Nephron (organoid): ENCODE data around the gene WFS1.

Source experiments
- H3K27ac Mint-ChIP-seq, 3 experiments: 2 replicates each; pipeline ENCODE4 v1.8.0; 2020; ENCODE audit warnings: mixed read lengths in 3 of 3, mild to moderate bottlenecking in 2 of 3, moderate library complexity in 1 of 3
- H3K27me3 Mint-ChIP-seq: 2 replicates; pipeline ENCODE4 v1.8.0; 2021; ENCODE audit warnings: low read depth, mild to moderate bottlenecking, moderate library complexity, mixed read lengths
- H3K36me3 Mint-ChIP-seq: 2 replicates; pipeline ENCODE4 v1.8.0; 2020; ENCODE audit warnings: low read depth, mixed read lengths
- H3K4me1 Mint-ChIP-seq: 2 replicates; pipeline ENCODE4 v1.8.0; 2020; ENCODE audit warnings: mixed read lengths
- H3K4me3 Mint-ChIP-seq, 3 experiments: 2 replicates each; pipeline ENCODE4 v1.8.0; 2020; ENCODE audit warnings: mild to moderate bottlenecking in 3 of 3, mixed read lengths in 3 of 3, moderate library complexity in 2 of 3
- H3K9me3 Mint-ChIP-seq: 2 replicates; pipeline ENCODE4 v1.8.0; 2020; ENCODE audit warnings: mixed read lengths
- TF ChIP-seq, protein P1 (sequence below), 3 experiments: fragments of 200-600 bp; sonication (generic); IDR thresholded peaks; one replicate each; pipeline ENCODE4 v1.5.0; 2021; ENCODE audit warnings: antibody characterized with exemption in 3 of 3; ENCODE audit not compliant: unreplicated experiment in 3 of 3

Gene WFS1

DNA sequence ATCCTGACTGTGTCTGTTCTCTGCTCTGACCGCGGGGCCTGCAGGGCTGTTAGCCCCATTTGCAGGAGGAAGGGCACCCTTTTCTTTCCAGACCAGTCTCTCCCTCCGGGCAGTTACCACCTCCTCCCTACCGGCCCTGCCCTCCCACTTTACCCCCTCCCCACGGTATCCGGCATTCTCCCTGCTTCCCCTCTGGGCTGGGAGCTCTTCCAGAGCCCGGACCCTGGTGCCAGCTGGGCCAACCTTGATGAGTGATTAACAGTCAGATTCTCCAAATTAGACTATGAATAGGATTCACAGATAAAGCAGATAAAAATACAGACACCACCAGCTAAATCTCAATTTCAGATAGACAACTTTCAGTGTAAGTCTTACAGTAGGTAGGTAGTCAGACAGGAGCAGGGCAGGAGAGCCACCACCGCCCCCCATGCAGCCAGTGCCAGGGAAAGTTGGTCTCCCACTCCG is 23.4 kb upstream of the WFS1 start:
- peaks cover 85% of the 10 kb centered on the region for H3K27me3 Mint-ChIP-seq
- no peak overlapping the region for H3K27ac Mint-ChIP-seq
- no peaks in the 10 kb centered on the region for H3K36me3 Mint-ChIP-seq
- TF ChIP-seq, protein P1, sequence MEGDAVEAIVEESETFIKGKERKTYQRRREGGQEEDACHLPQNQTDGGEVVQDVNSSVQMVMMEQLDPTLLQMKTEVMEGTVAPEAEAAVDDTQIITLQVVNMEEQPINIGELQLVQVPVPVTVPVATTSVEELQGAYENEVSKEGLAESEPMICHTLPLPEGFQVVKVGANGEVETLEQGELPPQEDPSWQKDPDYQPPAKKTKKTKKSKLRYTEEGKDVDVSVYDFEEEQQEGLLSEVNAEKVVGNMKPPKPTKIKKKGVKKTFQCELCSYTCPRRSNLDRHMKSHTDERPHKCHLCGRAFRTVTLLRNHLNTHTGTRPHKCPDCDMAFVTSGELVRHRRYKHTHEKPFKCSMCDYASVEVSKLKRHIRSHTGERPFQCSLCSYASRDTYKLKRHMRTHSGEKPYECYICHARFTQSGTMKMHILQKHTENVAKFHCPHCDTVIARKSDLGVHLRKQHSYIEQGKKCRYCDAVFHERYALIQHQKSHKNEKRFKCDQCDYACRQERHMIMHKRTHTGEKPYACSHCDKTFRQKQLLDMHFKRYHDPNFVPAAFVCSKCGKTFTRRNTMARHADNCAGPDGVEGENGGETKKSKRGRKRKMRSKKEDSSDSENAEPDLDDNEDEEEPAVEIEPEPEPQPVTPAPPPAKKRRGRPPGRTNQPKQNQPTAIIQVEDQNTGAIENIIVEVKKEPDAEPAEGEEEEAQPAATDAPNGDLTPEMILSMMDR (IDR thresholded peaks at IDR 0.05; ENCODE audit: unreplicated experiment in 3 of 3): no peak
- no peak overlapping the region for H3K4me3 Mint-ChIP-seq
- peaks cover 4% of the 10 kb centered on the region for H3K9me3 Mint-ChIP-seq
- H3K4me1 Mint-ChIP-seq: no peaks in the 10 kb centered on the region

DNA sequence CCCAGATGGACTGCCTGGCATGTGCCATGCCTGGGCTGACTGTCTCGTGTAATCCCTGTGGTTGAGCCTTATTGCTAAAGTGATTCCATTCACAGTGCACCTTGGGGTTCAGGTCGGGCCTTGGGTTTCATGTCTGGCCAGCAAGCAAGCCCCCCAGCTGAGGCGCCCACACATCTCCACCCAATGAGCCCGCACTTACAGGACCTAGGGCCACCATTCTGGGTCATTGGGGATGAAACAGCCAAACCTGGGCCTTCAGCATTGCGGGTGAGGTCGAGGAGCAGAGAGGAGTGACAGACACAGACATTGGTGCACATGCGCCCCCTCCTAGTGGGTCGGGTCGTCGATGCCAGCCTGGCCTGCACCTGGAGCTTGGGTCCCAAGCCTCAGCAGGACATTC is 21.3 kb upstream of the WFS1 start:
- Mint-ChIP-seq H3K27ac (no peak overlapping the region), H3K9me3 (peaks cover 4% of the 10 kb centered on the region), H3K4me3 (no peak overlapping the region), H3K4me1 (no peaks in the 10 kb centered on the region), H3K36me3 (no peaks in the 10 kb centered on the region), H3K27me3 (peaks cover 70% of the 10 kb centered on the region)
- TF ChIP-seq, protein P1 (IDR thresholded peaks at IDR 0.05; ENCODE audit: unreplicated experiment in 3 of 3): no peak

DNA sequence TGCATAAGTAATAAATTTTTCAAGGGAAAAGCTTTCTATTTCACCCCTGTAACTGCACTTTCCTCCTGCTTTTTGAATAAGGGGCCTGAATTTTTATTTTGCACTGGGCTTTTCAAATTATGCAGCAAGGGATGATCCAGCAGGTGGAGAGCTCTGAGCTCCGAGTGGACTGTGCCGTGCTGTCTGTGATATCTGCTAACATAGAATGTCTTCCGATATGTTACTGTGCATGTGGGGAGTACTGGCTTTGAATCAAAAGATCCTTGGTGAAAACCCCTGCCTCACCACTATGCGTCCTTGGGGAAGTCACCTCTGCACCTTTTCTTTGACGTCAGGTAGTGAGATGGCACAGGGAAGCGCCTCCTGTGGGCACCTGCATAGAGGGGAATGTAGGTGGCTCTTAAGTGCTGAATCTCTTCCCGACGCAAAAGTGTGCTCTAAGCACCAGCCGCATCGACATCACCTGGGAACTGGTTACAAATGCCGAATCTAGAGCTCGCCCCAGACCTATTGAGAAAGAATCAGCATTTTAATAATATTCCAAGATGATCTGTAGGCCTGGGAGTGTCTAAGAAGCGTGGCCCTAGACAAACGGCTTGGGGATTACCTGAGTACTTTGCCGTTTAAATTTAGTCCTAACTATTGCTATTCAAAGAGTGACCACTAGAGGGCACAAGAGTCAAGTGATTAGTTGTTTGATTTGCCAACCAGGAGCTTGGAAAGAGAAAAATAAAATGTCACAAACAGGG is 19.2 kb upstream of the WFS1 start:
- no peaks in the 10 kb centered on the region for H3K4me1 Mint-ChIP-seq
- H3K27me3 Mint-ChIP-seq: peaks cover 59% of the 10 kb centered on the region
- H3K36me3 Mint-ChIP-seq: no peaks in the 10 kb centered on the region
- H3K27ac Mint-ChIP-seq: no peak overlapping the region
- TF ChIP-seq, protein P1 (IDR thresholded peaks at IDR 0.05; ENCODE audit: unreplicated experiment in 3 of 3): peak; percentile 77 to 85 (median 77)
- no peaks in the 10 kb centered on the region for H3K9me3 Mint-ChIP-seq
- H3K4me3 Mint-ChIP-seq: no peak overlapping the region

DNA sequence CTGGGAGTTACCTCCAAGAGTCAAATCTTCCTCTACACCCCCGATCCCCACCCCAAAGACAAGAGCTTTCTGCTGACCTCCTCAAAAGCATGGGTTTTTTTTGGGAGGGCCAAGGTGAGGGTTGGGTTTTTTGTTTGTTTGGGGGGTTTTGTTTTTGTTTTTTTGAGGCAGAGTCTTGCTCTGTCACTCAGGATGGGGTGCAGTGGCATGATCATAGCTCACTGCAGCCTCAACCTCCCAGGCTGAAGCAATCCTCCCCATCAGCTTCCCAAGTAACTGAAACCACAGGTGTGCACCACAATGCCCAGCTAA is 18.7 kb upstream of the WFS1 start:
- TF ChIP-seq, protein P1 (IDR thresholded peaks at IDR 0.05; ENCODE audit: unreplicated experiment in 3 of 3): peak in 1 of 3 experiments; percentile 7
- peaks cover 58% of the 10 kb centered on the region for H3K27me3 Mint-ChIP-seq
- H3K9me3 Mint-ChIP-seq: no peaks in the 10 kb centered on the region
- H3K4me3 Mint-ChIP-seq: no peak overlapping the region
- H3K4me1 Mint-ChIP-seq: no peaks in the 10 kb centered on the region
- H3K27ac Mint-ChIP-seq: no peak overlapping the region
- no peaks in the 10 kb centered on the region for H3K36me3 Mint-ChIP-seq

DNA sequence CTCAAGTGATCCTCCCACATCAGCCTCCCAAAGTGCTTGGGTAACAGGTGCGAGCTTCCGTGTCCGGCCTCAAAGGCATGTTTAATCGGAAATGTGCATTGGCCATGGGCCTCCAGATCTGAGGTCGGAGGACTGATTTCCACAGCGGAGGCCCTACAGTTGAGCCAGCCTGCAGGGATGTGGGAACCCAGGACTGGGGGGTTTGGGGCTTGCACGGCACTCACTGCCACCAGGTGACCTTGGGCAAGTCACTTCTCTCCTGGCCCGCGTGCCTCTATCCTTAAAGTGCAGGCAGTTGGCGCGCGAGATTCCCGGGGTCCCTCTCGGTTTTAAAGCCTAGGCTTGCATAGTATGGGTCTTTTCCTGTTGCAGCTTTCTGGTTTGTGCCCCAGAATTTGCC is 18.3 kb upstream of the WFS1 start:
- Mint-ChIP-seq H3K36me3 (no peaks in the 10 kb centered on the region), H3K4me3 (no peak overlapping the region), H3K27me3 (peaks cover 54% of the 10 kb centered on the region), H3K4me1 (no peaks in the 10 kb centered on the region), H3K27ac (no peak overlapping the region), H3K9me3 (no peaks in the 10 kb centered on the region)
- TF ChIP-seq, protein P1 (IDR thresholded peaks at IDR 0.05; ENCODE audit: unreplicated experiment in 3 of 3): no peak

GRCh38 chr4:6252051-6252450 is 17.6 kb upstream of the WFS1 start:
- H3K36me3 Mint-ChIP-seq: no peaks in the 10 kb centered on the region
- no peaks in the 10 kb centered on the region for H3K9me3 Mint-ChIP-seq
- TF ChIP-seq, protein P1 (IDR thresholded peaks at IDR 0.05; ENCODE audit: unreplicated experiment in 3 of 3): no peak
- H3K27ac Mint-ChIP-seq: no peak overlapping the region
- no peak overlapping the region for H3K4me3 Mint-ChIP-seq
- H3K27me3 Mint-ChIP-seq: peaks cover 50% of the 10 kb centered on the region
- H3K4me1 Mint-ChIP-seq: peaks cover 1% of the 10 kb centered on the region
